GM20000 (cell line): ENCODE measurements around the gene EGR4.

ENCODE experiments used
- DNase-seq: peaks from one replicate; pipeline ENCODE4 v3.0.0; 2012; ENCODE audit warnings: low spot score
- CTCF ChIP-seq: IDR thresholded peaks from 2 replicates; pipeline ENCODE4 v1.5.1; 2012; ENCODE audit warnings: mild to moderate bottlenecking, control low read depth; ENCODE audit errors: extremely low read depth, missing control alignments

EGR4 gene

GRCh38 chr2:73262108-73262651, 31.2 kb downstream of the EGR4 start:
- no peak for TF ChIP-seq CTCF

GRCh38 chr2:73260338-73260984, 32.9 kb downstream of the EGR4 start:
- TF ChIP-seq CTCF: no peak
- DNase-seq: no peak

More at GRCh38 chr2:73262108-73262651, 31.2 kb downstream of the EGR4 start:
- no peak for DNase-seq

GRCh38 chr2:73259704-73260337, 33.5 kb downstream of the EGR4 start:
- TF ChIP-seq CTCF: no peak

GRCh38 chr2:73259276-73259675, 34.1 kb downstream of the EGR4 start:
- no peak for DNase-seq
- no peak for TF ChIP-seq CTCF

More at GRCh38 chr2:73259704-73260337, 33.5 kb downstream of the EGR4 start:
- DNase-seq: no peak

GRCh38 chr2:73258913-73259215, 34.5 kb downstream of the EGR4 start:
- no peak for DNase-seq
- TF ChIP-seq CTCF: no peak

GRCh38 chr2:73258186-73258912, 35.0 kb downstream of the EGR4 start:
- no peak for TF ChIP-seq CTCF
- DNase-seq: no peak
